Ovary (tissue), 3 donors: ENCODE measurements around the gene CEP89.

Experiments
- CTCF ChIP-seq, 3 donors: fragments of 450-650 bp in 2 of 3; fragments of 200-600 bp in 1 of 3; IDR thresholded peaks; one replicate each; pipeline versions ENCODE4 v1.5.1 to v1.8.0; 2016 to 2022; ENCODE audit warnings: antibody characterized with exemption in 3 of 3, mild to moderate bottlenecking in 1 of 3
- POLR2A ChIP-seq: fragments of 450-650 bp; IDR thresholded peaks from one replicate; pipeline ENCODE4 v1.6.1; 2017; ENCODE audit warnings: antibody characterized with exemption, mild to moderate bottlenecking, moderate library complexity
- donor health status: DM: no; HTN: no; CAD: no.

- TF ChIP-seq CTCF (IDR thresholded peaks at IDR 0.05) (no peak), POLR2A (no peak)
Observed at GRCh38 chr19:32864318-32865007, 107.3 kb downstream of the CEP89 start.
